ENCODE measurements around the gene LSM7. TPM values are rescaled to one million over a fixed set of nuclear protein-coding genes. Genes with fewer than 3 reads are reported as not detected.

LSM7 gene
- total RNA-seq, 4 donors from 2014 or later: 70.0 to 109 (median 77.5) TPM

GRCh38 chr19:2289714-2290435 lies 38.5 kb downstream of the LSM7 start:
- H3K36me3 ChIP-seq: no peaks in the 10 kb centered on the region
- peaks cover 11 to 26% of the 10 kb centered on the region in 2 donors for H3K4me1 ChIP-seq
- intact Hi-C loops (cut with DNase I; ENCODE audit: low total_unique reads) (no loop called here), in situ Hi-C loops (cut with MboI; ENCODE audit: low sequenced_read_pairs in 4 of 4) (loop anchor here (25.0 kb wide), 1 partner anchor 97 kb away; no protein-coding TSS in a partner anchor)
- ATAC-seq (no peak), DNase-seq (no peak)
- H3K27ac ChIP-seq: no peak overlapping the region
- H3K27me3 ChIP-seq: peaks cover 47 to 58% (median 51%) of the 10 kb centered on the region in 3 donors
- no peak for TF ChIP-seq CTCF (IDR thresholded peaks at IDR 0.05 in 4 of 5, conservative IDR thresholded peaks at IDR 0.05 in 1 of 5)
- TF ChIP-seq POLR2A (IDR thresholded peaks at IDR 0.05): no peak
- peak overlapping the region; percentile 5 to 36 (median 36) for H3K4me3 ChIP-seq
- H3K9me3 ChIP-seq: no peaks in the 10 kb centered on the region

- Histone ChIP-seq H3K4me1 (peaks cover 2 to 21% of the 10 kb centered on the region in 2 donors), H3K27me3 (peaks cover 46 to 58% (median 51%) of the 10 kb centered on the region in 3 donors), H3K9me3 (no peaks in the 10 kb centered on the region), H3K4me3 (peak overlapping the region in 2 of 4 donors; percentile 35 to 36), H3K27ac (no peak overlapping the region), H3K36me3 (no peaks in the 10 kb centered on the region)
- DNase-seq (no peak), ATAC-seq (peak in 1 of 2 donors; percentile 4)
- in situ Hi-C loops (cut with MboI; ENCODE audit: low sequenced_read_pairs in 4 of 4) (loop anchor here (25.0 kb wide), 1 partner anchor 98 kb away; no protein-coding TSS in a partner anchor), intact Hi-C loops (cut with DNase I; ENCODE audit: low total_unique reads) (no loop called here)
- TF ChIP-seq POLR2A (IDR thresholded peaks at IDR 0.05): no peak
- TF ChIP-seq CTCF (IDR thresholded peaks at IDR 0.05 in 4 of 5, conservative IDR thresholded peaks at IDR 0.05 in 1 of 5): no peak
These were observed 39.3 kb downstream of the LSM7 start for GRCh38 chr19:2288818-2289713.

- Histone ChIP-seq H3K4me3 (no peak overlapping the region), H3K9me3 (no peaks in the 10 kb centered on the region), H3K36me3 (no peaks in the 10 kb centered on the region), H3K4me1 (peaks cover 2 to 21% of the 10 kb centered on the region in 2 donors), H3K27me3 (peaks cover 45 to 58% (median 51%) of the 10 kb centered on the region in 3 donors), H3K27ac (no peak overlapping the region)
- in situ Hi-C loops (cut with MboI; ENCODE audit: low sequenced_read_pairs in 4 of 4): loop anchor here (25.0 kb wide), 1 partner anchor 99 kb away; no protein-coding TSS in a partner anchor
- DNase-seq: no peak
- no peak for ATAC-seq
- TF ChIP-seq CTCF (IDR thresholded peaks at IDR 0.05 in 4 of 5, conservative IDR thresholded peaks at IDR 0.05 in 1 of 5) (no peak), POLR2A (IDR thresholded peaks at IDR 0.05) (no peak)
- intact Hi-C loops (cut with DNase I; ENCODE audit: low total_unique reads): no loop called here
These were observed 40.0 kb downstream of the LSM7 start for GRCh38 chr19:2288338-2288817.

- TF ChIP-seq CTCF (IDR thresholded peaks at IDR 0.05 in 4 of 5, conservative IDR thresholded peaks at IDR 0.05 in 1 of 5): no peak
- no peak for TF ChIP-seq POLR2A (IDR thresholded peaks at IDR 0.05)
- H3K27ac ChIP-seq: no peak overlapping the region
- ATAC-seq (no peak), DNase-seq (no peak)
- peaks cover 2 to 22% of the 10 kb centered on the region in 2 donors for H3K4me1 ChIP-seq
- no peaks in the 10 kb centered on the region for H3K36me3 ChIP-seq
- no peak overlapping the region for H3K4me3 ChIP-seq
- H3K9me3 ChIP-seq: no peaks in the 10 kb centered on the region
- in situ Hi-C loops (cut with MboI; ENCODE audit: low sequenced_read_pairs in 4 of 4) (loop anchor here (25.0 kb wide), 1 partner anchor 100 kb away; no protein-coding TSS in a partner anchor), intact Hi-C loops (cut with DNase I; ENCODE audit: low total_unique reads) (no loop called here)
- peaks cover 43 to 55% (median 48%) of the 10 kb centered on the region in 3 donors for H3K27me3 ChIP-seq
These were observed 40.6 kb downstream of the LSM7 start for GRCh38 chr19:2287585-2288337.
